Stimulated activated CD8-positive, alpha-beta memory T cell treated with anti-CD3 and anti-CD28 coated beads, Interleukin-12 subunit alpha, Interleukin-12 subunit beta, amount 100 ng/mL, for 4 hours (primary cell): Measurements from ENCODE around the gene FUOM.
A peak's percentile ranks its signal among the peaks of the same experiment; 100 is the strongest.

Source experiments
- DNase-seq: peaks from one replicate; pipeline ENCODE4 v3.0.0-alpha.2; 2020; ENCODE audit warnings: low read depth

Gene FUOM

DNA sequence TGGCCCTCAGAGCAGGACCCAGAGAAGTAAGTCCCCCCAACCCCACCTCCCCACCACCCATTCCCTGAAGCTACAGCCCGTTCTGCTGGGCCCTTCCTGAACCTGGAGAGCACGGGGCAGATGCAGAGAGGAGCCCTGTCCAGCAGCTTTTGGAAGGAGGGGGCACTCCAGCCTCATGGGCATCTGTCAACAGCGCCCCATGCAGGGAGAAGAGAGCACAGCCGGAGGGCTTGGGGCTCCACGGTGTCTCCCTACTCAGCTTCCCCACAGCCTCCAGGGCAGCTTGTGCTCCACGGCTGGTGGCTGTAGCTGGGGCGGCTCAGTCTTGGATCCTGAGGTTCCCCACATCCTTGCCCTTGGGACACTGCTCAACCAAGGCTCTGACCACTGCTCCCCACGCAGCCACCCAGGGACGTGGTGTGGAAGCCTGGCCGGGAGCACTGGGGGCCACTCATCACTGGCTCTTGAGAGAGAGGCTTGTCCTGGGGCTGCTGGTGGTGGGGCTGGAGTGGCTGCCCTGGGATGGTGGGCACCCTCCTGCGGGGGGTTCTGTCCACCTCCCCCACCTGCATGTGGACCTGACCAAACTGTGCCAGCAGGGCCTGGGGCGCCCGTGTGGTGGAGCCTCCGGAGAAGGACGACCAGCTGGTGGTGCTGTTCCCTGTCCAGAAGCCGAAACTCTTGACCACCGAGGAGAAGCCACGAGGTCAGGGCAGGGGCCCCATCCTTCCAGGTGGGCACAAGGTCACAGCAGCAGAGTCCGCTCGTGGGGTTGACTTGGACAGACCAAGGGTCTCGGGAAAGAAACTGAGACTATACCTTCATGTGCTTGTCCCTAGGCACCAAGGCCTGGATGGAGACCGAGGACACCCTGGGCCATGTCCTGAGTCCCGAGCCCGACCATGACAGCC is 6.2 kb downstream of the FUOM start:
- DNase-seq: no peak

- DNase-seq: no peak
These were observed 6.9 kb downstream of the FUOM start for GRCh38 chr10:133350950-133351329.

GRCh38 chr10:133350283-133350949 is 7.4 kb downstream of the FUOM start:
- no peak for DNase-seq

DNA sequence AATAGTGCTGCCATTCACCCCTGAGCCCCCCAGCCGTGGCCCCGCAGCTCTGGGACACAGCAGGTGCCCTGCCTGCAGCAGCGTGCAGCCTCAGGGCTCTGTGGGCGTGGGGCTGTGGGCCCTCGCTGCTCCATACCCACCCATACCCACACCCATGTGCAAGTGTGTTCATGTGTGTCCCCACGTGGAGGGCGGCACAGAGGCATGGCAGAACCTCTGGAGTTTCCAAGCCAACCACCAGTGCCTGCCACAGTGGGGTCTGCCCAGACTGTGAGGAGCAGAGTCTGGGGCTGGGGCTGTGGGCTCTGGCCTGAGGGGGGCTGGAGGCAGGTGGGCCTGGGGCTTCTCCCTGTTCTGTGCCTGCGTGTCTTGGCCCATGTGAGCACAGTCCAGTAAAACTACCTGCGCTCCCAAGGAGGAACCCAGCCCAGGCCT is 8.2 kb downstream of the FUOM start:
- DNase-seq: no peak

DNA sequence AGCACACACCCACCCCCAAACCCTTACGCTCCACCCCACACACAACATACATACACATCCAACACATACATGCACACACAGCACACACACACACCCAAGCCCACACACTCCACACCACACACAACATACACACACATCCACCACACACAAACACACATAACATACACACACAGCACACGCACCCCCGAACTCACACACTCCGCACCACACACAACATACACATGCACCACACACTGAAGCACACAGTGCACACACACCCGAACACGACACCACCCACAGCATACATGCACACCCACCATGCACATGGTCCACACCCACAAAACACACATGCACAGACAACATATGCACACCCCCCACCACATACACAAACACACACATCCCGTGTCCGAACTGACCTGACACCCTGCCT is 8.7 kb downstream of the FUOM start:
- DNase-seq: no peak

- DNase-seq: no peak
These were observed 9.9 kb downstream of the FUOM start for GRCh38 chr10:133347710-133348517.

DNA sequence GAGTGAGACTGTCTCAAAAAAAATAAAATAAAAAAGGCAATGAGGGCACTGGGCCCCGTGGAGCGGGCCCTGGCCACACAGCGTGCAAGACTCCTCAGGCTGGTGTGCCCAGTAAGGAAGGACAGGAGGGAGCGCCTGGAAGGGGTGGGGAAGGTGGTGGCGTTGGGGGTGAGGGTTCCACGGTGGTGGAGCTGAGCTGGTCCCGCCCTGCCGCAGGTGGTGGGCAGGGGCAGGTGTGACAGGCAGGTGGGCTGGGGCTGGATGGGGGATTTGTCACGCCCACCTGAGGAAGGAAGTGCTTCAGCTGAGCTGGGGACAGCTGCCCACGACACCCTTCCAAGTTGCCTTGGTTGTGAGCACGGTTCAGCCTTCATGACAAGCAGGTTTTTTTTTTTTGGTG is 11.4 kb downstream of the FUOM start:
- DNase-seq: no peak

- DNase-seq: no peak
These were observed 13.6 kb downstream of the FUOM start for GRCh38 chr10:133344236-133344635.

- no peak for DNase-seq
These were observed 14.3 kb downstream of the FUOM start for GRCh38 chr10:133343558-133343957.

DNA sequence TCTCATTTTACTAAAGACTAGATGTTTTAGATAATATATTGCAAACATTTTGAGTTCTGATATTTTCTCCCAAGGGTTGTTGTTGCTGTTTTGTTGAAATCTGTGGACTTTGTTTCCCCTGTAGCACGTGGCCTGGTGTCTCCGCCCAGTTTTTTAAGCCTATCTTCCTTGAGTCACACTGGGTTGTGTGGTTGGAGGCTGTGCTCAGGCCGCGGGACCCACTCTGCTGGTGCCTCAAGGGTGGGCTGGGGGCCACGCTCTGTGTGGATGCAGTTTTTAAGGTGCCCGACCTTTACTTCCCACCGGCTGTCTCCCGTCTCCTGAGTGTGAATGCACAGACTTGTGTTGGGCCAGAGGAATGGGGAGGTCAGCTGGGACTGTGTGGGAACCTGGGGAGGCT is 14.9 kb downstream of the FUOM start:
- DNase-seq: no peak

DNA sequence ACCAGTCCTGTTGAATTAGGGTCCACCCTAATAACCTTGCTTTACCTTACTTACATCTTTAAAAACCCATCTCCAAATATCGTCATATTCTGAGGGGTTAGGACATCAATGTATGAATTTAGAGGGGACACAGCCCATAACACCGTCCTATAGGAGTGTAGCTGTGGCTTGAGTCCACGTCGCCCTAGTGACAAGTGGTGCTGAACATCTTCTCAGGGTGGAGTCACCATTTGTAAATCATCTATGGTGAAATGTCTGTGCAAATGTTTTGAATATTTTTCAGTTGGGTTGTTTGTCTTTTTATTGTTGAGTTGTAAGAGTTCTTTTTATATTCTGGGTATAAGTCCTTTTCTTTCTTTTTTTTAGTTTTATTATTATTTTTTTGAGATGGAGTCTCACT is 15.8 kb downstream of the FUOM start:
- DNase-seq: no peak

GRCh38 chr10:133339708-133340380 is 18.0 kb downstream of the FUOM start:
- no peak for DNase-seq

- DNase-seq: no peak
These were observed 19.4 kb downstream of the FUOM start for GRCh38 chr10:133338080-133339071.

DNA sequence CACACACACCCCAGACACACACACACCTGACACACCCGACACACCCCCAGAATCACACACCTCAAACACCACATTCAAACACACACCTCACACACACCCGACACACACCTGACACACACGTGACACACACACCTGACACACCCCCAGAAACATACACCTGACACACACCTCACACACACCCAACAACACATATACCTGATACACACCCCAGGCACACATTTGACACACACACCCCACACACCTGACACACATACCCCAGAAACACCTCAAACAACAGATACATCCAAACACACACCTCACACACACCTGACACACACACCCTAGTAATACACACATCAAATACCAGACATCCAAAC is 20.5 kb downstream of the FUOM start:
- DNase-seq: no peak

- DNase-seq: peak; percentile 65
These were observed 21.0 kb downstream of the FUOM start, which contains the start of gene CALY for GRCh38 chr10:133336577-133337369. CALY (minus strand) TSS chr10:133336896; CDS start chr10:133328989, 7,907 bp downstream.

DNA sequence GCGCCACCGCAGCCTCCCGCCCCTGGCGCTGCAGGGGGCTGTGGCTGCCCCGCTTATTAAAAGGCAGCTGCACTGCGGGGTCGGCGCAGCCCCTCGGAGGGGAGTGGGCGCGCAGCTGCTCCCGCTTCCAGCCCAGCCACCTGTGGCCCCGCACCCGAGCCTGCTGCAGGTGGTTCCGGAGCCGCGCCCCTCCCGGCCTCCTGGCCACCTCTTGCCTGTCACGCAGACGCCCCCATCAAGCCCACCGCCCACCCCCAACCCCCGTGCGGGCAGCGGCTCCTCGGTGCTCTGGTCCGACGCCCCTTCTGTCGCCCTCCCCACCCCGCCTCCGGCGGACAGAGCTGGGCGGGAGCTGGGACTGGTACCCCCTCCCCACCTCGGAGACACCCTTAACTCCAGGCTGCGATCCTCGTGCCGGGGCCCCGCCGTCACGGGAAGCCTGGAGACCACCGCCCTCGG is 21.7 kb downstream of the FUOM start:
- DNase-seq: no peak

GRCh38 chr10:133335246-133336117 is 22.3 kb downstream of the FUOM start:
- peak; percentile 71 for DNase-seq

DNA sequence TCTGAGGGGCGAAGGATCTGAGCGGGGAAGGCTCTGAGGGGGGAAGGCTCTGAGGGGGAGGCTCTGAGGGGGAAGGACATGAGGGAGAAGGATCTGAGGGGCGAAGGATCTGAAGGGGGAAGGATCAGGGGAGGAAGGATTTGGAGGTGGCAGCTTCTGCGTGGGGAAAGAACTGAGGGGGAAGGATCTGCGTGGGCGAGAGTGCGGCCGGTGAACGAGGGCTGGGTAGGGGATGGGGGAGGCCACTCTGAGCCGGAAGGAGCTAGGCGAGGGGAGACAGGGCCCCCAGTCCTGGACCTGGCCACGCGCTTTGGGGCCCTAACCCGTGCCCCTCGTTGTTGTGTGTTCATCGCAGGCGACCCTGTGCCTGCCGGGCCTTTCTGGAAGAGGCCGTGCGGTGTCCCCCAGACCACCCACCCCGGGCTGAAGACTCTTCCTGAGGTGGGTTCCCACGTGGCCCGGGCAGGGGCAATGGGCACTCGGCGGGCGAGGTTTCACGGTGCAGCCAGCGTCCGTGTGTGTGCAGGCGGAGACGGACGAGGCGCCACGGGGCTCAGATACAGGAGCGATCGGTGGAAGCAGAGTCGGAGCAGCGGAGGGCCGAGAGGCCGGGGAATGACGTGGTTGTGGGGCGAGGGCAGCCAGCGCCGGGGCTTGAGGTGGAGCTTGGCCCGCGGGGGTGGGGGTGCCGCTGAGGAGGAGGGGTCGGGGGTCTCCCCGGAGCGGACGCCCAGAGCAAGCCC is 23.1 kb downstream of the FUOM start:
- no peak for DNase-seq
